Activated CD8-positive, alpha-beta memory T cell treated with anti-CD3 and anti-CD28 coated beads, Interleukin-2, amount 50 U/mL, for 48 hours (primary cell): ENCODE measurements around the gene TEC.

Source experiments
- DNase-seq: peaks from one replicate; pipeline ENCODE4 v3.0.0-alpha.2; 2020

Gene TEC

DNA sequence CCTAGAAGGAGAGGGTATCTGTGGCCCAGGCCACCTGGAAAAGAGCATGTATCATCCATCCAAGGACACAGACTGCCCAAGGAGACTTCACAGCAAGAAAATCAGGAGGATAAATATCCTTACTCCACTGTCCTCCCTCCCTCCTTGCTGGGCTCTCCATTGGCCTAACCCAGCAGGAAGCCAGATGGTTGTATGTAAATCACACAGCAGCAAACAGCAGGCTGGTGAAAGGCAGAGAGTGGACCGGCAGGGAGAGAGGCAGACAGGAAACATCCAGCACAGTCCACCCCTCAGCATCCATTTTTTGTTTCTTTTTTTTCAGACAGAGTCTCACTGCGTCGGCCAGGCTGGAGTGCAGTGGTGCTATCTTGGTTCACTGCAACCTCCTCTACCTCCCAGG, 153.1 kb downstream of the TEC start:
- DNase-seq = no peak

- no peak for DNase-seq
Measured at GRCh38 chr4:48114412-48114811, 155.2 kb downstream of the TEC start.

DNA sequence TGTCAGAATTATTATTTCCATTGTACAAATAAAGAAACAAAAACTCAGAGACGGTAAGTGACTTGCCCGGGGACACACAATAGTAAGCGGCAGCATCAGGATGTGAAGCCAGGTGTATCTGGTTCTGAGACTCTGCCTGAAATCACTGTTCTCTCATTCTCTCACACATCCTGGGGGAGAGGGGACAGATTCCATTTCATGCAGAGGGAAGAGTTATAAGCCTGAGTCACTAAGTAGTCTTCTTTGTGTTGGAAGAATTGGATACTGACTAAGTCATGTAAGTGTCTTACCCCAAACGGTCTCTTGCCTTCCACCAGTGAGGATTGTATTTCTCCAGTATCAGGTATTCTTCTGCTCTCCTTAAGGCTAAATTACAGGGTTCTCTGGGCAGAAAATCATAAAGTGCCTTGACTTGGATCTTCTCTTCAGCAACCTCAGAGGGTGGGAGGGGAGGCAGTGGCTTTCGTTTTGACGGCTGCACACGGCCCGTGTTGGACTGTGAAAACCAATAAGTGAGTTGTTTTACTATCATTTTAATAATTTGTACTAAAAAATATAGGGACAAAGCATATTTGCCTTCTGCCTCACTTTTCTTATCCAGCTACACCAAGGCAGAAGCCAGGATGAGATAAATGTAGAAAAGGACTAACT, 157.5 kb downstream of the TEC start:
- no peak for DNase-seq

DNA sequence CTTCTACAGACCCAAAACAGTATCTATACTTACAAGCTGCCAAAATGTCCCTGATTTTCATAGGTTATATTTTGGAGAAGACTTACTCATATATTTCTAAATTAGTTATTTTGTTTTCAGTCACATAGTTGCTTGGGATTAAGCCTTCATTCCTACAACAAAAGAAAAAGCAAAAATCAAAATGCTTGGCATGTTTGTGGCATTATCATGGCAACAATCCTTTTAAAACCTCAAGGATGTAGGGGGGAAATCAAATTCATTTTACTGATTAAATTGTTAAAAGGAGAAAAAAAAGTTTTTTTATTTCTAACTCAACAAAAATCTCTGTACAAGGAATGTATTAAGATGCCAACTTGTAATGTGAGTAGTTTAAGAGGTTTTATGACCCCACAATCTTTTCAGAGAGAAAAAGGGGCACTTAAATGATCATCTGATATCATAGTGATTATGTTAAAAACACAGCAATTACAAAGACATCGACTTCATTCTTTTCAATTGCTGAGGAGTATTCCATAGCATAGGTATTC, 159.1 kb downstream of the TEC start:
- DNase-seq = no peak

GRCh38 chr4:48109413-48110263, 160.0 kb downstream of the TEC start:
- DNase-seq = no peak

- no peak for DNase-seq
Measured at GRCh38 chr4:48108309-48109073, 161.1 kb downstream of the TEC start.

- DNase-seq = no peak
Measured at GRCh38 chr4:48105230-48105629, 164.4 kb downstream of the TEC start.

GRCh38 chr4:48103483-48104139, 166.0 kb downstream of the TEC start:
- DNase-seq = no peak

GRCh38 chr4:48102303-48102702, 167.3 kb downstream of the TEC start:
- no peak for DNase-seq

GRCh38 chr4:48100256-48100655, 169.4 kb downstream of the TEC start:
- no peak for DNase-seq

GRCh38 chr4:48095441-48095840, 174.2 kb downstream of the TEC start:
- no peak for DNase-seq

GRCh38 chr4:48093991-48094416, 175.6 kb downstream of the TEC start:
- peak; percentile 72 for DNase-seq

GRCh38 chr4:48090621-48091020, 179.0 kb downstream of the TEC start:
- DNase-seq = no peak

- no peak for DNase-seq
Measured at GRCh38 chr4:48085821-48086589, 183.6 kb downstream of the TEC start.
